IPS-18a (cell line): ENCODE data around the gene RERE.

Source experiments
- H3K27ac ChIP-seq: one replicate; pipeline ENCODE4 v1.5.1; 2013; ENCODE audit warnings: low read length
- H3K27me3 ChIP-seq: one replicate; pipeline ENCODE4 v1.6.1; 2013; ENCODE audit warnings: mild to moderate bottlenecking, low read length; ENCODE audit not compliant: control insufficient read depth, insufficient read depth
- H3K36me3 ChIP-seq: one replicate; pipeline ENCODE4 v1.6.1; 2013; ENCODE audit warnings: low read depth, low read length; ENCODE audit not compliant: control insufficient read depth
- H3K4me1 ChIP-seq: one replicate; pipeline ENCODE4 v1.6.1; 2013; ENCODE audit warnings: low read depth, low read length; ENCODE audit not compliant: control insufficient read depth
- H3K4me3 ChIP-seq: one replicate; pipeline ENCODE4 v1.5.1; 2013; ENCODE audit warnings: low read length
- H3K9ac ChIP-seq: one replicate; pipeline ENCODE4 v1.6.1; 2013; ENCODE audit warnings: mild to moderate bottlenecking, low read length, moderate library complexity
- H3K9me3 ChIP-seq: one replicate; pipeline ENCODE4 v1.6.1; 2013; ENCODE audit warnings: low read depth, low read length; ENCODE audit not compliant: control insufficient read depth

Gene RERE

GRCh38 chr1:8311068-8311718, 506.2 kb downstream of the RERE start:
- no peak overlapping the region for H3K9ac ChIP-seq
- peaks cover 3% of the 10 kb centered on the region for H3K27me3 ChIP-seq
- H3K27ac ChIP-seq = no peak overlapping the region
- no peak overlapping the region for H3K4me3 ChIP-seq
- H3K36me3 ChIP-seq = no peaks in the 10 kb centered on the region
- H3K4me1 ChIP-seq = peaks cover 14% of the 10 kb centered on the region
- no peaks in the 10 kb centered on the region for H3K9me3 ChIP-seq

GRCh38 chr1:8307628-8308027, 509.8 kb downstream of the RERE start:
- no peak overlapping the region for H3K27ac ChIP-seq
- no peaks in the 10 kb centered on the region for H3K9me3 ChIP-seq
- no peaks in the 10 kb centered on the region for H3K4me1 ChIP-seq
- no peak overlapping the region for H3K4me3 ChIP-seq
- no peak overlapping the region for H3K9ac ChIP-seq
- H3K27me3 ChIP-seq = no peaks in the 10 kb centered on the region
- no peaks in the 10 kb centered on the region for H3K36me3 ChIP-seq

- no peaks in the 10 kb centered on the region for H3K9me3 ChIP-seq
Observed at GRCh38 chr1:8303876-8304275, 513.6 kb downstream of the RERE start.

GRCh38 chr1:8303141-8303540, 514.3 kb downstream of the RERE start:
- H3K27ac ChIP-seq = no peak overlapping the region
- H3K4me3 ChIP-seq = no peak overlapping the region
- H3K4me1 ChIP-seq = peaks cover 10% of the 10 kb centered on the region
- H3K9me3 ChIP-seq = no peaks in the 10 kb centered on the region
- no peaks in the 10 kb centered on the region for H3K27me3 ChIP-seq
- H3K36me3 ChIP-seq = no peaks in the 10 kb centered on the region
- no peak overlapping the region for H3K9ac ChIP-seq

More at GRCh38 chr1:8303876-8304275, 513.6 kb downstream of the RERE start:
- Histone ChIP-seq H3K36me3 (no peaks in the 10 kb centered on the region), H3K4me1 (peaks cover 10% of the 10 kb centered on the region), H3K27me3 (no peaks in the 10 kb centered on the region), H3K4me3 (no peak overlapping the region), H3K9ac (no peak overlapping the region), H3K27ac (no peak overlapping the region)
